ENCODE measurements around the gene SBK2. TPM values are rescaled to one million over a fixed set of nuclear protein-coding genes. Genes with fewer than 3 reads are reported as not detected.

The SBK2 gene
- polyA plus RNA-seq, 1 of the 3 experiments (the other 2 are of a cell fraction): 0.20 TPM

- TF ChIP-seq NFIC (IDR thresholded peaks at IDR 0.05; ENCODE audit: borderline replicate concordance) (peak; percentile 83), PBX3 (IDR thresholded peaks at IDR 0.05) (peak; percentile 23; the same call in 1 of the 2 replicates)
These were observed 10.1 kb upstream of the SBK2 start (continued) for GRCh38 chr19:55546822-55547614.

- Histone ChIP-seq H3K9me3 (no peaks in the 10 kb centered on the region), H4K20me1 (ENCODE audit: insufficient read depth) (no peaks in the 10 kb centered on the region), H2AFZ (ENCODE audit: low read depth) (no peak overlapping the region), H3K36me3 (replicated peaks in 1 of 2; ENCODE audit: control insufficient read depth in 1 of 2, insufficient read depth in 2 of 2, low read length in 1 of 2) (no peaks in the 10 kb centered on the region), H3K4me2 (no peak overlapping the region), H3K9ac (no peak overlapping the region), H3K4me1 (ENCODE audit: control insufficient read depth in 1 of 2, insufficient read depth in 2 of 2, low read depth in 1 of 2, low read length in 1 of 2) (peaks cover 2 to 28% of the 10 kb centered on the region in 2 experiments; a peak in 3 of 4 replicates), H3K9me2 (no peaks in the 10 kb centered on the region), H3F3A (replicated peaks; ENCODE audit: insufficient read depth) (peaks cover 15% of the 10 kb centered on the region), H3K27ac (ENCODE audit: low read depth in 2 of 2, low read length in 1 of 2) (no peak overlapping the region), H3K4me3 (ENCODE audit: low read depth in 2 of 2, low read length in 1 of 2) (no peak overlapping the region), H3K79me2 (ENCODE audit: insufficient read depth) (no peaks in the 10 kb centered on the region), H3K27me3 (ENCODE audit: insufficient read depth) (no peaks in the 10 kb centered on the region)
- POLR2A ChIA-PET: no interaction called here
- WGBS (ENCODE audit: low lambda C conversion rate): 87% methylated on average over 10 of the region's 11 CpGs
- CTCF ChIA-PET: no interaction called here
- TF ChIP-seq RAD21 (IDR thresholded peaks at IDR 0.05; ENCODE audit: low read length) (no peak), SIN3A (IDR thresholded peaks at IDR 0.05; ENCODE audit: borderline replicate concordance, low read depth, low read length) (no peak), RFX5 (IDR thresholded peaks at IDR 0.05; ENCODE audit: low read length) (no peak), CTCF (IDR thresholded peaks at IDR 0.05) (no peak), TAF1 (IDR thresholded peaks at IDR 0.05; ENCODE audit: borderline replicate concordance, low read depth, low read length) (no peak), FOXM1 (IDR thresholded peaks at IDR 0.05; ENCODE audit: low read depth) (no peak), POLR2AphosphoS5 (IDR thresholded peaks at IDR 0.05; ENCODE audit: low read depth, low read length) (no peak), PBX3 (IDR thresholded peaks at IDR 0.05) (no peak)
- DNase-seq: no peak
These were observed 9.1 kb upstream of the SBK2 start for GRCh38 chr19:55546011-55546410.

GRCh38 chr19:55545443-55545842 lies 8.5 kb upstream of the SBK2 start, which contains the start of gene SBK3:
TSS of gene SBK3 (minus strand) at chr19:55545543. CDS start at chr19:55545543, 0 bp downstream.
- Histone ChIP-seq H3K9me2 (no peaks in the 10 kb centered on the region), H3K27ac (ENCODE audit: low read depth in 2 of 2, low read length in 1 of 2) (no peak within 1 kb of the TSS), H3F3A (replicated peaks; ENCODE audit: insufficient read depth) (peaks cover 15% of the 10 kb centered on the region), H4K20me1 (ENCODE audit: insufficient read depth) (no peaks in the 10 kb centered on the region), H3K9ac (no peak within 1 kb of the TSS), H3K4me1 (ENCODE audit: control insufficient read depth in 1 of 2, insufficient read depth in 2 of 2, low read depth in 1 of 2, low read length in 1 of 2) (peaks cover 2 to 28% of the 10 kb centered on the region in 2 experiments; a peak in 3 of 4 replicates), H3K4me2 (no peak within 1 kb of the TSS), H3K9me3 (no peaks in the 10 kb centered on the region), H3K4me3 (ENCODE audit: low read depth in 2 of 2, low read length in 1 of 2) (no peak within 1 kb of the TSS), H3K79me2 (ENCODE audit: insufficient read depth) (no peaks in the 10 kb centered on the region), H2AFZ (ENCODE audit: low read depth) (no peak within 1 kb of the TSS), H3K36me3 (replicated peaks in 1 of 2; ENCODE audit: control insufficient read depth in 1 of 2, insufficient read depth in 2 of 2, low read length in 1 of 2) (no peaks in the 10 kb centered on the region), H3K27me3 (ENCODE audit: insufficient read depth) (no peaks in the 10 kb centered on the region)
- POLR2A ChIA-PET: interaction anchor here (0.6 kb wide), 1 partner anchor 26 kb away, joined by 5 read pairs; no protein-coding TSS in a partner anchor
- WGBS (ENCODE audit: low lambda C conversion rate): 68% methylated on average over 5 of the region's 10 CpGs
- DNase-seq: no peak
- TF ChIP-seq MEF2A (IDR thresholded peaks at IDR 0.05; ENCODE audit: borderline replicate concordance, low read depth) (no peak), RXRA (IDR thresholded peaks at IDR 0.05; ENCODE audit: borderline replicate concordance, low read depth) (no peak), MXI1 (IDR thresholded peaks at IDR 0.05; ENCODE audit: low read depth, low read length) (no peak), NFIC (IDR thresholded peaks at IDR 0.05; ENCODE audit: borderline replicate concordance) (no peak), FOSL2 (IDR thresholded peaks at IDR 0.05; ENCODE audit: borderline replicate concordance, low read depth) (no peak)
- CTCF ChIA-PET: interaction anchor here (1.4 kb wide), 1 partner anchor 41 kb away, joined by 4 read pairs; no protein-coding TSS in a partner anchor
